ENCODE data around the gene RPL4.

RPL4 gene

DNA sequence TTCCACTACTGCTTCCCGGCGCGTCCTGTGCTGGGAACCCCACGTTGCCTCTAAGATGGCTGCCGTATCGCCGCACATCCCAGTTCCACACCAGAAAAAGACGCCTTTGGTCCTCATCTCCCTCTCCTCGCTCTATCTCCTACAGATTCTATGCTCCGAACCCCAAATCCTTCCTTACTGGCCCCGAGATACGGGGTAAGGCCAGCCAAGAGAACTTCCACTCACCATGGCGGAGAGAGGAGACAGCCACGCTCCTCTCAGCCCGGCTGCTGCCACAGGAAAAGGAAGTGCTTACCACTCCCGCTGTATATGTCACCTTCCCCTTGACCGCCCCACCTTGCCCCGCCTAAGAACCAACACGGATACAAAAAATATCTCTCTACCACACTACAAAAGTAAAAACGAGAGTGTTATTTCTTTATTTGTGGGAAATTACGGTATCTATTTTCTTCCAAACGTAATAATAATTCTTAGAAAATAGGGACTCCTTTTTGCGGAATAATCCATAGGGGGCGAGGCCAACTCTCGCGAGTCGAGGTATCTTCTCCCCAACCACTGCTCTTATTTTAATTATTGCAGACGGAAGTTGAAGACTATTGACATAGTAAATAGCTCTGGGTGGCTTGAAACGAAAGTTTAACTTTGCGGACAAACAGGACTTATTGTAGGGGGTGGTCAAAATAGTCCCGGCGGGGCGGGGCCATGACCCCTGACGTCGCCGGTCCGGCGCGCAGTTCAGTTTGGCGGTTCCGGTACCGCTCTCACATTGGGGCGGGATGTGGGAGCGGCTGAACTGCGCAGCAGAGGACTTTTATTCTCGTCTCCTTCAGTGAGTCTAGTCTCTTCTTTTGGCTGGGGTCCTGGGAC is at the start of gene RPL4, which contains the start of gene ZWILCH:
Gene RPL4 (minus strand): TSS at position 293 of the 867 bp plus-strand sequence. CDS start 65 bp downstream, at position 228.
Gene ZWILCH (plus strand): TSS at position 764 of the 867 bp plus-strand sequence. CDS start 13 bp downstream, at position 777.
- H3K4me3 ChIP-seq (ENCODE audit: low read depth in 1 of 2, low read length in 2 of 2) = peak within 1 kb of the TSS; percentile 97 to 98
- H3K36me3 ChIP-seq (ENCODE audit: control insufficient read depth in 1 of 2, insufficient read depth in 2 of 2, low read length in 2 of 2) = peaks cover 29 to 35% of the 10 kb centered on the region in 2 donors
- H3K27ac ChIP-seq (ENCODE audit: low read depth, low read length) = peak within 1 kb of the TSS; percentile 86
- peaks cover 19 to 22% of the 10 kb centered on the region in 2 donors for H3K4me1 ChIP-seq (ENCODE audit: control insufficient read depth in 1 of 2, insufficient read depth in 2 of 2, low read length in 2 of 2)
- H3K9me3 ChIP-seq (ENCODE audit: control insufficient read depth in 1 of 2, low read length in 2 of 2) = no peaks in the 10 kb centered on the region
- H3K27me3 ChIP-seq (ENCODE audit: control insufficient read depth in 1 of 2, insufficient read depth in 2 of 2, low read length in 2 of 2) = no peaks in the 10 kb centered on the region
- H3K9ac ChIP-seq (ENCODE audit: low read depth in 1 of 2, low read length in 2 of 2) = peak within 1 kb of the TSS; percentile 91 to 94

DNA sequence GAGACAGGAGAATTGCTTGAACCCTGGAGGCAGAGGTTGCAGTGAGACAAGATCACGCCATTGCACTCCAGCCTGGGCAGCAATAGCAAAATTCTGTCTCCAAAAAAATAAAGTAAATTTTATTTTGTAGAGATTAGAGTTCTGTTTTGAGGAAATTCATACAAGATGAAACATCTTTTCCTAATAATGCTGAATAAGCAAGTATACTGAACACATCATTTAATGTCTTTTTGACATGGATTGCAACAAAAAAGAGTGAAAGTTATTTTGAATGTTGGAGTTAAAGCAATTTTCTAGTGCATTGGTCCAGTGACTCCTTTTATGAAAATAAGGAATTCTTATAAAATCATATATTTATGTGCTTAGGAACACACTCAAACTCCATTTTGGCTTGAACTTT is 40.6 kb upstream of the RPL4 start:
- H3K36me3 ChIP-seq (ENCODE audit: control insufficient read depth in 1 of 2, insufficient read depth in 2 of 2, low read length in 2 of 2) = peaks cover 0 to 9% of the 10 kb centered on the region in 2 donors

DNA sequence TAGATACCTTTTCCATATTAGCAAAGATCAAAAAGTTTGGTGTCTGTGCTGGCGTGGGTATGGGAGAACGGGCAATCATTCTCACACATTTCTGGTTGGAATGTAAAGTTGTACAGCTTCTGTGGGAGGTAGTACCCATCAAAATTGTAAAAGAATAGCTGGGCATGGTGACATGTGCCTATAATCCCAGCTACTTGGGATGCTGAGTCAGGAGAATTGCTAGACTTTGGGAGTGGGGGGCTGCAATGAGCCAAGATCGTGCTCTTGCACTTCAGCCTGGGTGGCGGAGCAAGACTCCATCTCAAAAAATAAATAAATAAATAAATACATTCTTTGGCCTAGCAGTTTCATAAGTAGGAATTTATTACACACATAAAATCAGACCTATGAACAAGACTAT is 38.2 kb upstream of the RPL4 start:
- H3K4me1 ChIP-seq (ENCODE audit: control insufficient read depth in 1 of 2, insufficient read depth in 2 of 2, low read length in 2 of 2) = no peaks in the 10 kb centered on the region
- H3K9me3 ChIP-seq (ENCODE audit: control insufficient read depth in 1 of 2, low read length in 2 of 2) = no peaks in the 10 kb centered on the region
- H3K27ac ChIP-seq (ENCODE audit: low read depth, low read length) = no peak overlapping the region
- no peaks in the 10 kb centered on the region for H3K27me3 ChIP-seq (ENCODE audit: control insufficient read depth in 1 of 2, insufficient read depth in 2 of 2, low read length in 2 of 2)
- H3K4me3 ChIP-seq (ENCODE audit: low read depth in 1 of 2, low read length in 2 of 2) = no peak overlapping the region
- no peak overlapping the region for H3K9ac ChIP-seq (ENCODE audit: low read depth in 1 of 2, low read length in 2 of 2)
- H3K36me3 ChIP-seq (ENCODE audit: control insufficient read depth in 1 of 2, insufficient read depth in 2 of 2, low read length in 2 of 2) = peaks cover 0 to 9% of the 10 kb centered on the region in 2 donors

More for the DNA sequence above, 40.6 kb upstream of the RPL4 start:
- no peaks in the 10 kb centered on the region for H3K9me3 ChIP-seq (ENCODE audit: control insufficient read depth in 1 of 2, low read length in 2 of 2)
- no peaks in the 10 kb centered on the region for H3K27me3 ChIP-seq (ENCODE audit: control insufficient read depth in 1 of 2, insufficient read depth in 2 of 2, low read length in 2 of 2)
- H3K9ac ChIP-seq (ENCODE audit: low read depth in 1 of 2, low read length in 2 of 2) = no peak overlapping the region
- H3K4me3 ChIP-seq (ENCODE audit: low read depth in 1 of 2, low read length in 2 of 2) = no peak overlapping the region
- no peak overlapping the region for H3K27ac ChIP-seq (ENCODE audit: low read depth, low read length)
- H3K4me1 ChIP-seq (ENCODE audit: control insufficient read depth in 1 of 2, insufficient read depth in 2 of 2, low read length in 2 of 2) = no peaks in the 10 kb centered on the region

DNA sequence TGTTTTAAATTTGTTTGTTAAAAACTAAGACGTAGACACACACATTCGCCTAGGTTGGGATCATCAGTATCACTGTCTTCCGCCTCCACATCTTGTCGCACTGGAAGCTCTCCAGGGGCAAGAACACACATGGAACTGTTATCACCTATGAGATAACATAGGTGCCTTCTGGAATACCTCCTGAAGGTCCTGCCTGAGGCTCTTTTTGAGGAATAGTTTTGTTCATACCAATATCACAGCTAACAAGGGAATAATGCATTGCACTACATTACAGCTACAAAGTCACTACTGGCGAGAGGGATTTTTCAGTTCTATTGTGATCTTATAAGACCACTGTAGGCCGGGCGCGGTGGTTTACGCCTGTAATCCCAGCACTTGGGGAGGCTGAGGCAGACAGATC is 30.4 kb upstream of the RPL4 start:
- Histone ChIP-seq H3K36me3 (ENCODE audit: control insufficient read depth in 1 of 2, insufficient read depth in 2 of 2, low read length in 2 of 2) (peaks cover 0 to 13% of the 10 kb centered on the region in 2 donors), H3K9me3 (ENCODE audit: control insufficient read depth in 1 of 2, low read length in 2 of 2) (no peaks in the 10 kb centered on the region), H3K9ac (ENCODE audit: low read depth in 1 of 2, low read length in 2 of 2) (no peak overlapping the region), H3K27ac (ENCODE audit: low read depth, low read length) (no peak overlapping the region), H3K4me3 (ENCODE audit: low read depth in 1 of 2, low read length in 2 of 2) (no peak overlapping the region), H3K27me3 (ENCODE audit: control insufficient read depth in 1 of 2, insufficient read depth in 2 of 2, low read length in 2 of 2) (no peaks in the 10 kb centered on the region), H3K4me1 (ENCODE audit: control insufficient read depth in 1 of 2, insufficient read depth in 2 of 2, low read length in 2 of 2) (no peaks in the 10 kb centered on the region)

DNA sequence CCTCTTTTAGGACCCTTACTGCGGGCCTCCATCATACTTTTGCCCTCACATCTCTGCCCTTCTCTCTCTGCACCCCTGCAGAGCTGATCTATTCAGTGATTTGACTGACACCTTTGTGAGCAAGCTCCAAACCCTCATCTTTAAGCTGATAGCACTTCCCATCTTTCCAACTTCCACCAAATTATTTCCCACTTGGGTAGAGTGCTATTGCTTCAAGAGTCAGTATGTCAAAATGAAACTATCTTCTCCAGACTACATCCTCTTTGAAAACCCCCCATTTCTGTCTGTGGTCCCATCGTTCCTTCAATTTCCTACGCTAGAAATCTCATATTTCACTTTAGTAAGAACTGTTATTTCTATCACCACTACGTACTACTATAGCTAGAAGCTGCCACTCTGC is 20.2 kb upstream of the RPL4 start:
- no peaks in the 10 kb centered on the region for H3K9me3 ChIP-seq (ENCODE audit: control insufficient read depth in 1 of 2, low read length in 2 of 2)
- no peak overlapping the region for H3K27ac ChIP-seq (ENCODE audit: low read depth, low read length)
- no peak overlapping the region for H3K4me3 ChIP-seq (ENCODE audit: low read depth in 1 of 2, low read length in 2 of 2)
- peaks cover 5 to 18% of the 10 kb centered on the region in 2 donors for H3K36me3 ChIP-seq (ENCODE audit: control insufficient read depth in 1 of 2, insufficient read depth in 2 of 2, low read length in 2 of 2)
- H3K4me1 ChIP-seq (ENCODE audit: control insufficient read depth in 1 of 2, insufficient read depth in 2 of 2, low read length in 2 of 2) = no peaks in the 10 kb centered on the region
- H3K9ac ChIP-seq (ENCODE audit: low read depth in 1 of 2, low read length in 2 of 2) = no peak overlapping the region
- H3K27me3 ChIP-seq (ENCODE audit: control insufficient read depth in 1 of 2, insufficient read depth in 2 of 2, low read length in 2 of 2) = no peaks in the 10 kb centered on the region

DNA sequence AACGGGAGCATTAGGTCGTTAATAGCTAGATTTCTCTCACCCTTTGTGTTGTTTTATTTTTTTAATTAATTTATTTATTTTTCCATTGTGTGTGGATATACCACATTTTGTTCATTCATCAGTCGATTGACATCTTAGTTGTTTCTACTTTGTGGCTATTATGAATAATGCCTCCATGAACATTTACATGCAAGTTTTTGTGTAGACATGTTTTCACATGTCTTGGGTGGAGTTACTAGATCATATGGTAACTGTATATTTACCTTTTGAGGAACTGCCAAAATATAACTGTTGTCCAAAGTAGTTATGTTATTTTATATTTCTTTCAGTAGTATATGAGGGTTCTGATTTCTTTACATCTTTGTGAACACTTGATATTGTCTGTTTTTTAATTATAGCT is 19.3 kb upstream of the RPL4 start:
- Histone ChIP-seq H3K9me3 (ENCODE audit: control insufficient read depth in 1 of 2, low read length in 2 of 2) (no peaks in the 10 kb centered on the region), H3K27ac (ENCODE audit: low read depth, low read length) (no peak overlapping the region), H3K9ac (ENCODE audit: low read depth in 1 of 2, low read length in 2 of 2) (no peak overlapping the region), H3K4me1 (ENCODE audit: control insufficient read depth in 1 of 2, insufficient read depth in 2 of 2, low read length in 2 of 2) (no peaks in the 10 kb centered on the region), H3K27me3 (ENCODE audit: control insufficient read depth in 1 of 2, insufficient read depth in 2 of 2, low read length in 2 of 2) (no peaks in the 10 kb centered on the region), H3K4me3 (ENCODE audit: low read depth in 1 of 2, low read length in 2 of 2) (no peak overlapping the region), H3K36me3 (ENCODE audit: control insufficient read depth in 1 of 2, insufficient read depth in 2 of 2, low read length in 2 of 2) (peaks cover 0 to 15% of the 10 kb centered on the region in 2 donors)

DNA sequence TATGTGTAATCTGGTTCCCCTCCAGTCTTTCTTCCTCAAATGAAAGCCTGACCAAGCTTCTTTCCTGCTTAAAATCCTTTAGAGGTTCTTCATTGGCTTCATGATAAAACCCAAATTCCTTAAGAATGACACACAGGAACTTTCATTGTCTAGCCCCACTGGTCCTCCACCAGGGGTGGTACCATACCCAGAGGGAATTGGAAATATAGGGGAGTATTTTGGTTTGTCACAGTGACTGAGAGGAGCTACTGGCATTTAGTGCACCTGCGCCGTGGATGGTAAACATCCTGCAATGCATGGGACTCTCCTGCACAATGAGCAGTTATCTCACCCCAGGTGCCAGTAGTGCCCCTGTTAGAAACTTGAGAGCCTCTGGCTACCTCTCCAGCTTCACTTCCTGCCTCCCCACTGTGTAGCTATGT is 11.3 kb upstream of the RPL4 start:
- Histone ChIP-seq H3K27ac (ENCODE audit: low read depth, low read length) (no peak overlapping the region), H3K4me1 (ENCODE audit: control insufficient read depth in 1 of 2, insufficient read depth in 2 of 2, low read length in 2 of 2) (no peaks in the 10 kb centered on the region), H3K27me3 (ENCODE audit: control insufficient read depth in 1 of 2, insufficient read depth in 2 of 2, low read length in 2 of 2) (no peaks in the 10 kb centered on the region), H3K9me3 (ENCODE audit: control insufficient read depth in 1 of 2, low read length in 2 of 2) (no peaks in the 10 kb centered on the region), H3K4me3 (ENCODE audit: low read depth in 1 of 2, low read length in 2 of 2) (no peak overlapping the region), H3K36me3 (ENCODE audit: control insufficient read depth in 1 of 2, insufficient read depth in 2 of 2, low read length in 2 of 2) (peaks cover 0 to 22% of the 10 kb centered on the region in 2 donors), H3K9ac (ENCODE audit: low read depth in 1 of 2, low read length in 2 of 2) (no peak overlapping the region)

DNA sequence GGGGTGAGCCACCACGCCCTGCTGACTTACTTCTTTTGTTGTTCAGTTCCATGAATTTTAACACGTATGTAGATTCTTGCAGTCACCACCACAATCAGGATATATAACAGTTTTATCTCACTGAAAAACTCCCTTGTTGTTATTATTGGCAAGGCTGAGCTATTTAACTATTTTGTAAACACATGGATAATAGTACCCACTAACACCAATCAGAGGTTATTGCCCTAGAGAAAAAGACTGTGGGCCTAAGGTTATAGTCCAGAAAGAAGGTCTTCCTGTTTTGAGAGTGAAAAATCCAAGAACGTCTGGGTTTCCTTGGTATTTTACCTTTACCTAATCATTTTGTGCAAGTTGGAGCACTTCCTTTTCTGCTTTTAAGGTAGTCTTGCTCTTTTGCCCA is 9.9 kb upstream of the RPL4 start:
- peaks cover 0 to 22% of the 10 kb centered on the region in 2 donors for H3K36me3 ChIP-seq (ENCODE audit: control insufficient read depth in 1 of 2, insufficient read depth in 2 of 2, low read length in 2 of 2)
- H3K27me3 ChIP-seq (ENCODE audit: control insufficient read depth in 1 of 2, insufficient read depth in 2 of 2, low read length in 2 of 2) = no peaks in the 10 kb centered on the region
- H3K9ac ChIP-seq (ENCODE audit: low read depth in 1 of 2, low read length in 2 of 2) = no peak overlapping the region
- H3K4me3 ChIP-seq (ENCODE audit: low read depth in 1 of 2, low read length in 2 of 2) = no peak overlapping the region
- no peaks in the 10 kb centered on the region for H3K9me3 ChIP-seq (ENCODE audit: control insufficient read depth in 1 of 2, low read length in 2 of 2)
- no peak overlapping the region for H3K27ac ChIP-seq (ENCODE audit: low read depth, low read length)
- H3K4me1 ChIP-seq (ENCODE audit: control insufficient read depth in 1 of 2, insufficient read depth in 2 of 2, low read length in 2 of 2) = no peaks in the 10 kb centered on the region

DNA sequence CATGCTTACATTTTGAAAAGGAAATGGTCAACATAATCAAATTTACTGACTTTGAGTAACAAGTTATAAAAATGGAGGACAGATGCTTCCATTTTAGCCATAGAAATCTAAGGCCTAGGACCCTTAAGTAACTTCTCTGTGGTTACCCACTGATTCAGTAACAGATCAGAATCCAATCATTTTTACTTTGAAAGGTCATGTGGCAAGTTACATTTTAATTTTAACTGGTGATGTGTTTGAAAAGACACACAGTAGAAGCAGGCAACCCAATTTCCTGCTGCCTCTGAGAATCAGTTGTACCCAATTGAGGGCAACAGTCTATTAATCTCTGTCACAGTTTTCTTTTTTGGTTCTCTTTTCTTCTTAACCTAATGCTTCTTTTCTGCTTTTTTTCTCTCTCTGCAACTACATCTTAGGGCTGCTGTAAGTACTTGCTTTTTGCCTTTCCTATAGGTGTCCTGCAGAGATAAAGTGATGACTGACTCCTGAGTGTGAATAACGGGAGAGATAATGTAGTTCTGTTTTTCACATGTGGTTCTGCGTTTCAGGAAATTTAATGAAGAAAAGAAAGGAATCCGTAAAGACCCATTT is 3.7 kb upstream of the RPL4 start:
- H3K4me1 ChIP-seq (ENCODE audit: control insufficient read depth in 1 of 2, insufficient read depth in 2 of 2, low read length in 2 of 2) = peaks cover 8 to 12% of the 10 kb centered on the region in 2 donors
- H3K9me3 ChIP-seq (ENCODE audit: control insufficient read depth in 1 of 2, low read length in 2 of 2) = no peaks in the 10 kb centered on the region
- no peak overlapping the region for H3K4me3 ChIP-seq (ENCODE audit: low read depth in 1 of 2, low read length in 2 of 2)
- H3K36me3 ChIP-seq (ENCODE audit: control insufficient read depth in 1 of 2, insufficient read depth in 2 of 2, low read length in 2 of 2) = no peaks in the 10 kb centered on the region
- H3K27ac ChIP-seq (ENCODE audit: low read depth, low read length) = no peak overlapping the region
- H3K27me3 ChIP-seq (ENCODE audit: control insufficient read depth in 1 of 2, insufficient read depth in 2 of 2, low read length in 2 of 2) = no peaks in the 10 kb centered on the region
- H3K9ac ChIP-seq (ENCODE audit: low read depth in 1 of 2, low read length in 2 of 2) = no peak overlapping the region

DNA sequence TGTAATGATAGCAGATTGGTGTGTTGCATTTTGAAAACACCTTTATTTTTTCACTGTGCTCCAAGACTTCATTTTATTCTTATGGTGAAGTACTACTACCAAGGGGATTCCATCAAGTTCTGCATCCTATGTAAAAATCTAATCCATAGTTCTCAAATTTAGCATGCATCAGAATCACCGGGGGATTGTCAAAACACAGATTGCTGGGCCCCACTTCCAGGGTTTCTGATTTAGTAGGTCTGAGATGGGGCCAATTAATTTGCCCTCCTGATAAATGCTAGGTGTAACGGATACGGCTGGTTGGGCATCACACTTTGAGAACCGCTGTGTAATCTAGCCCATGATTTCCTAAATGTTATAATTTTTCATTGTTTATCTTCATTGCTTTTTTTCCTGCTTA is 1.2 kb upstream of the RPL4 start:
- Histone ChIP-seq H3K27me3 (ENCODE audit: control insufficient read depth in 1 of 2, insufficient read depth in 2 of 2, low read length in 2 of 2) (no peaks in the 10 kb centered on the region), H3K9ac (ENCODE audit: low read depth in 1 of 2, low read length in 2 of 2) (peak overlapping the region; percentile 91 to 94), H3K4me3 (ENCODE audit: low read depth in 1 of 2, low read length in 2 of 2) (peak overlapping the region; percentile 97 to 98), H3K36me3 (ENCODE audit: control insufficient read depth in 1 of 2, insufficient read depth in 2 of 2, low read length in 2 of 2) (peaks cover 19 to 25% of the 10 kb centered on the region in 2 donors), H3K4me1 (ENCODE audit: control insufficient read depth in 1 of 2, insufficient read depth in 2 of 2, low read length in 2 of 2) (peaks cover 19 to 22% of the 10 kb centered on the region in 2 donors), H3K27ac (ENCODE audit: low read depth, low read length) (no peak overlapping the region), H3K9me3 (ENCODE audit: control insufficient read depth in 1 of 2, low read length in 2 of 2) (no peaks in the 10 kb centered on the region)
